ENCODE results near the gene MYL12A.

DNA sequence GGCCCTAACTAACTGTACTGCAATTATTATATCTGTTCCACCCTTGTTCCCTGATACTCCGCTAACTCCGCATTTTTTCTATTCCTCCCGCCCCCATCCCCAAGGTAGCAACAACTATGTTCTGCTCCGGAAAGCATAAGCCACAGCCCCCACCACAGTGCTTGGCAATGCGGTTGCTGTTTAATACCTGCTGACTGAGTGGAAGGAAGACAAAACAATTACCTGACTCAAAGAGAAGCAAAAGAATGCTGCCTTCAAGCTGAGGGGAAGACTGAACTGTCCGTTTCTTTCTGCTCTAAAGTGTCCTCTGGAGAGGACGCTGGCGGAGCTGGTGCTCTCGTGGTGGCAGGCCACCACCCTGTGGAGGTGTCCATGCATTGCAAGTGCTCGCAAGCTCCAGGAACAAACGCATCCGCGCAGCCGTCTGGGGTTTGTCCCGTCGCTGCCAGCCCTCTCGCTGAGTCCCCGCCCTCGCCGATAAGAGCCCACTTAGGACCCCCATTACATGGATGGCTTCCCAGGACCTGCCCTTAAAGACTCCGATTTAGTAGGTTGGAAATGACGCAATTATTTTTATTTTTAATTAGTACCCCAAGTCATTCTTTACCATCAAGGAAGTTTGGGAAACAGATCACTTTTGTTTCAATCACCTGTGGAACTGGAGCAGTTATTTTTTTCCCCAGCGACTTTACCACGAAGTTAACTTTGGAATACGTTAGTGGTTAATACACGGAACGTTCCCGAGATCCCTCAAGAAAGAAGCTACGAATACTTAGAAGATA lies 1.6 kb upstream of the MYL12A start:
- TF ChIP-seq TAF1 (IDR thresholded peaks at IDR 0.05; ENCODE audit: borderline replicate concordance, insufficient read depth, low read length) = no peak
- TF ChIP-seq, protein P1, sequence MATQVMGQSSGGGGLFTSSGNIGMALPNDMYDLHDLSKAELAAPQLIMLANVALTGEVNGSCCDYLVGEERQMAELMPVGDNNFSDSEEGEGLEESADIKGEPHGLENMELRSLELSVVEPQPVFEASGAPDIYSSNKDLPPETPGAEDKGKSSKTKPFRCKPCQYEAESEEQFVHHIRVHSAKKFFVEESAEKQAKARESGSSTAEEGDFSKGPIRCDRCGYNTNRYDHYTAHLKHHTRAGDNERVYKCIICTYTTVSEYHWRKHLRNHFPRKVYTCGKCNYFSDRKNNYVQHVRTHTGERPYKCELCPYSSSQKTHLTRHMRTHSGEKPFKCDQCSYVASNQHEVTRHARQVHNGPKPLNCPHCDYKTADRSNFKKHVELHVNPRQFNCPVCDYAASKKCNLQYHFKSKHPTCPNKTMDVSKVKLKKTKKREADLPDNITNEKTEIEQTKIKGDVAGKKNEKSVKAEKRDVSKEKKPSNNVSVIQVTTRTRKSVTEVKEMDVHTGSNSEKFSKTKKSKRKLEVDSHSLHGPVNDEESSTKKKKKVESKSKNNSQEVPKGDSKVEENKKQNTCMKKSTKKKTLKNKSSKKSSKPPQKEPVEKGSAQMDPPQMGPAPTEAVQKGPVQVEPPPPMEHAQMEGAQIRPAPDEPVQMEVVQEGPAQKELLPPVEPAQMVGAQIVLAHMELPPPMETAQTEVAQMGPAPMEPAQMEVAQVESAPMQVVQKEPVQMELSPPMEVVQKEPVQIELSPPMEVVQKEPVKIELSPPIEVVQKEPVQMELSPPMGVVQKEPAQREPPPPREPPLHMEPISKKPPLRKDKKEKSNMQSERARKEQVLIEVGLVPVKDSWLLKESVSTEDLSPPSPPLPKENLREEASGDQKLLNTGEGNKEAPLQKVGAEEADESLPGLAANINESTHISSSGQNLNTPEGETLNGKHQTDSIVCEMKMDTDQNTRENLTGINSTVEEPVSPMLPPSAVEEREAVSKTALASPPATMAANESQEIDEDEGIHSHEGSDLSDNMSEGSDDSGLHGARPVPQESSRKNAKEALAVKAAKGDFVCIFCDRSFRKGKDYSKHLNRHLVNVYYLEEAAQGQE (IDR thresholded peaks at IDR 0.05; ENCODE audit: insufficient read depth in 1 of 2, low read depth in 2 of 2, low read length in 2 of 2) = no peak
- TF ChIP-seq POLR2AphosphoS5 (IDR thresholded peaks at IDR 0.05; ENCODE audit: low read depth, low read length) = no peak
